DOHH2 (cell line): ENCODE measurements around the gene KDM4C.
"Not testable (repeated sequence)": the region's sequence is repeated elsewhere in the genome, so short reads cannot be mapped to it uniquely, and the experiment has no call there.

Experiments used
- H3F3A ChIP-seq: fragments of 200-600 bp; sonication (generic), shearing (Covaris generic); 2 replicates; pipeline ENCODE4 v1.6.0; 2016; ENCODE audit warnings: antibody characterized with exemption, mild to moderate bottlenecking; ENCODE audit not compliant: control insufficient read depth, insufficient read depth
- H3K27ac ChIP-seq: fragments of 200-600 bp; sonication (generic); 2 replicates; pipeline ENCODE4 v1.5.1; 2014; ENCODE audit warnings: low read depth, mild to moderate bottlenecking, low read length, moderate library complexity
- H3K27me3 ChIP-seq: fragments of 200-600 bp; sonication (generic); 2 replicates; pipeline ENCODE4 v1.6.1; 2014; ENCODE audit warnings: mild to moderate bottlenecking, low read length, mixed read lengths; ENCODE audit not compliant: control insufficient read depth
- H3K36me3 ChIP-seq: fragments of 200-600 bp; sonication (generic); 2 replicates; pipeline ENCODE4 v1.6.1; 2014; ENCODE audit warnings: mild to moderate bottlenecking, low read length, moderate library complexity, mixed read lengths; ENCODE audit not compliant: control insufficient read depth
- H3K4me1 ChIP-seq: fragments of 200-600 bp; sonication (generic); 2 replicates; pipeline ENCODE4 v1.6.1; 2014; ENCODE audit warnings: mild to moderate bottlenecking, low read length, mixed read lengths; ENCODE audit not compliant: control insufficient read depth
- H3K4me2 ChIP-seq: fragments of 200-600 bp; sonication (generic); 2 replicates; pipeline ENCODE4 v1.6.0; 2014; ENCODE audit warnings: mild to moderate bottlenecking, low read length, moderate library complexity
- H3K4me3 ChIP-seq: fragments of 200-600 bp; sonication (generic); 2 replicates; pipeline ENCODE4 v1.5.1; 2014; ENCODE audit warnings: mild to moderate bottlenecking, low read length, mixed read lengths
- H3K79me2 ChIP-seq: fragments of 200-600 bp; sonication (generic); 2 replicates; pipeline ENCODE4 v1.6.1; 2014; ENCODE audit warnings: mild to moderate bottlenecking, low read length, mixed read lengths; ENCODE audit not compliant: control insufficient read depth
- H3K9me2 ChIP-seq: fragments of 200-600 bp; sonication (generic); replicated peaks from 2 replicates; pipeline ENCODE4 v1.6.1; 2014; ENCODE audit warnings: mild to moderate bottlenecking, low read length, mixed read lengths; ENCODE audit not compliant: control insufficient read depth
- H3K9me3 ChIP-seq: fragments of 200-600 bp; sonication (generic); 2 replicates; pipeline ENCODE4 v1.6.1; 2014; ENCODE audit warnings: antibody characterized with exemption, low read length, mixed read lengths; ENCODE audit not compliant: control insufficient read depth, insufficient read depth
- H4K20me1 ChIP-seq: fragments of 200-600 bp; sonication (generic); 2 replicates; pipeline ENCODE4 v1.6.0; 2014; ENCODE audit warnings: low read depth, mild to moderate bottlenecking, antibody characterized with exemption, low read length, moderate library complexity; ENCODE audit not compliant: control insufficient read depth, insufficient read depth
- EZH2phosphoT487 ChIP-seq: fragments of 200-600 bp; sonication (generic); IDR thresholded peaks from 2 replicates; pipeline ENCODE4 v1.6.1; 2017; ENCODE audit warnings: borderline replicate concordance, mild to moderate bottlenecking, antibody characterized with exemption, low read length, moderate library complexity, mixed read lengths
- TF ChIP-seq, protein P1 (sequence below): fragments of 200-600 bp; sonication (generic); IDR thresholded peaks from one replicate; pipeline ENCODE4 v1.5.1; 2014; ENCODE audit warnings: antibody characterized with exemption, mild to moderate bottlenecking, low read depth, low read length; ENCODE audit not compliant: poor library complexity, severe bottlenecking

The KDM4C gene

DNA sequence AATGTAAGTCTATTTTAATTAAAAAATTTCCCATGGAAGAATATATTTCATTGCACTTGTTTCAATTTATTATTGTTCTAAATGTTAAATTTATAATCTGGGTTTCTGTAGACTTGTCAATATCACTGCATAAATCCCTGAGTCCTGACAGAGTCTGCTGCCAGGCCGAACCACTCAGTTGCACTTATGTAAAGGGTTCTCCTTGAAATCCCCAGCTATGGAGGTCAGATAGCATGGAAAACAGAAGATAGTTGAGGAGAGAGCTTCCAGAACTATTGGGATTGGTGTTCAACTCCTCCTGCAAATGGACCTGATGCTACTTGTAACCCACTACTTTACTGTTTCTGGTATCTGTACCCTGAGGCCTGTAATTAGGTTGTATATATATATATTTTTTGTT is 37.2 kb downstream of the KDM4C start:
- TF ChIP-seq, protein P1, sequence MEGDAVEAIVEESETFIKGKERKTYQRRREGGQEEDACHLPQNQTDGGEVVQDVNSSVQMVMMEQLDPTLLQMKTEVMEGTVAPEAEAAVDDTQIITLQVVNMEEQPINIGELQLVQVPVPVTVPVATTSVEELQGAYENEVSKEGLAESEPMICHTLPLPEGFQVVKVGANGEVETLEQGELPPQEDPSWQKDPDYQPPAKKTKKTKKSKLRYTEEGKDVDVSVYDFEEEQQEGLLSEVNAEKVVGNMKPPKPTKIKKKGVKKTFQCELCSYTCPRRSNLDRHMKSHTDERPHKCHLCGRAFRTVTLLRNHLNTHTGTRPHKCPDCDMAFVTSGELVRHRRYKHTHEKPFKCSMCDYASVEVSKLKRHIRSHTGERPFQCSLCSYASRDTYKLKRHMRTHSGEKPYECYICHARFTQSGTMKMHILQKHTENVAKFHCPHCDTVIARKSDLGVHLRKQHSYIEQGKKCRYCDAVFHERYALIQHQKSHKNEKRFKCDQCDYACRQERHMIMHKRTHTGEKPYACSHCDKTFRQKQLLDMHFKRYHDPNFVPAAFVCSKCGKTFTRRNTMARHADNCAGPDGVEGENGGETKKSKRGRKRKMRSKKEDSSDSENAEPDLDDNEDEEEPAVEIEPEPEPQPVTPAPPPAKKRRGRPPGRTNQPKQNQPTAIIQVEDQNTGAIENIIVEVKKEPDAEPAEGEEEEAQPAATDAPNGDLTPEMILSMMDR: no peak
- TF ChIP-seq EZH2phosphoT487: no peak
- Histone ChIP-seq H4K20me1 (no peaks in the 10 kb centered on the region), H3K36me3 (peaks cover 26% of the 10 kb centered on the region), H3K9me3 (no peaks in the 10 kb centered on the region), H3K4me1 (no peaks in the 10 kb centered on the region), H3K79me2 (peaks cover 29% of the 10 kb centered on the region), H3F3A (no peaks in the 10 kb centered on the region), H3K9me2 (no peaks in the 10 kb centered on the region), H3K4me3 (no peak overlapping the region), H3K27ac (no peak overlapping the region), H3K4me2 (no peak overlapping the region), H3K27me3 (no peaks in the 10 kb centered on the region)

DNA sequence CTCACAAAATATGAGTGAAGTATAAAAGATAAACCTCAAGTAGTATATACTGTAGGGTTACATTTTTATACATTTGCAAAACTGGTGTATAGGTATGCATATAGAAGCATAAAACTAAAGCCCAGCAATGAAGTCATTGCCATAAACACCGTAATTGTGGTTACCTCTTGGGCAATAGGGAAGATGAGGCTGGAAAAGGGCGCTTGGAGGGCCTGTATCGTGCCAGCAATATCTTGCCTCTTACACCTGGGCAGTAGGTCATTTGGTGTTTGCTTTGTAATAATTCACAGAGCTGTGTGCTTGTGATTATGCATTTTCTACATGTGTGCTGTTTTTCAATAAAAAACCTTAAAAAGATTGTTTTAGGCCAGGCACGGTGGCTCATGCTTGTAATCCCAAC is 45.2 kb downstream of the KDM4C start:
- Histone ChIP-seq H3F3A (peaks cover 6% of the 10 kb centered on the region), H3K4me2 (no peak overlapping the region), H3K79me2 (peaks cover 18% of the 10 kb centered on the region), H3K9me3 (no peaks in the 10 kb centered on the region), H4K20me1 (no peaks in the 10 kb centered on the region), H3K4me1 (peaks cover 21% of the 10 kb centered on the region), H3K9me2 (no peaks in the 10 kb centered on the region), H3K27me3 (no peaks in the 10 kb centered on the region), H3K36me3 (peaks cover 8% of the 10 kb centered on the region), H3K27ac (no peak overlapping the region), H3K4me3 (no peak overlapping the region)
- TF ChIP-seq, protein P1: no peak
- no peak for TF ChIP-seq EZH2phosphoT487

GRCh38 chr9:6805532-6805931 is 47.8 kb downstream of the KDM4C start:
- Histone ChIP-seq H3K4me3 (no peak overlapping the region), H3K27me3 (no peaks in the 10 kb centered on the region), H3K9me3 (no peaks in the 10 kb centered on the region), H3K9me2 (no peaks in the 10 kb centered on the region), H3K36me3 (peaks cover 13% of the 10 kb centered on the region), H3K4me1 (peaks cover 21% of the 10 kb centered on the region), H4K20me1 (no peaks in the 10 kb centered on the region), H3K4me2 (peak overlapping the region; percentile 27), H3K79me2 (peaks cover 18% of the 10 kb centered on the region), H3K27ac (peak overlapping the region; percentile 35), H3F3A (peaks cover 6% of the 10 kb centered on the region)
- TF ChIP-seq EZH2phosphoT487: no peak
- TF ChIP-seq, protein P1: no peak

DNA sequence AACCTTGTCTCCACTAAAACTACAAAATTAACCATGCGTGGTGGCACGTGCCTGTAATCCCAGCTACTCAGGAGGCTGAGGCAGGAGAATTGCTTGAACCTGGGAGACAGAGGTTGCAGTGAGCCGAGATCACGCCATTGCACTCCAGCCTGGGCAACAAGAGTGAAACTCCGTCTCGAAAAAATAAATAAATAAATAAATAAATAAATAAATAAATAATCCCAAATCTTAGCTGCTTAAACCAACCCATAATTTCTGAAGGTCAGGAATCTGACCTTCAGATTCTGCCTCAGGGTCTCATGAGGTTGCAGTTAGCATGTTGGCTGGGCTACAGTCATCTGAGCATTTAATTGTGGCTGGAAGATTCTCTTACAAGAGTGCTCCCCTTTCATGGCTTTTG is 48.5 kb downstream of the KDM4C start:
- H3K9me3 ChIP-seq, H3F3A ChIP-seq, H3K4me2 ChIP-seq, H3K4me3 ChIP-seq, H3K27me3 ChIP-seq, H4K20me1 ChIP-seq, H3K27ac ChIP-seq, H3K9me2 ChIP-seq: not testable (repeated sequence)
- peaks cover 18% of the 10 kb centered on the region for H3K79me2 ChIP-seq
- peaks cover 13% of the 10 kb centered on the region for H3K36me3 ChIP-seq
- peaks cover 21% of the 10 kb centered on the region for H3K4me1 ChIP-seq

- not testable (repeated sequence) for H3K27me3 ChIP-seq, H3K4me2 ChIP-seq, H3K4me3 ChIP-seq, H3F3A ChIP-seq, H3K9me2 ChIP-seq, H4K20me1 ChIP-seq, H3K9me3 ChIP-seq, H3K27ac ChIP-seq
- Histone ChIP-seq H3K4me1 (peaks cover 21% of the 10 kb centered on the region), H3K79me2 (peaks cover 12% of the 10 kb centered on the region), H3K36me3 (peaks cover 13% of the 10 kb centered on the region)
These were observed 49.9 kb downstream of the KDM4C start for GRCh38 chr9:6807669-6808068.
